ENCODE measurements around the gene NADK2. TPM values are rescaled to one million over a fixed set of nuclear protein-coding genes. Genes with fewer than 3 reads are reported as not detected.
"Not testable (repeated sequence)": the region's sequence is repeated elsewhere in the genome, so short reads cannot be mapped to it uniquely, and the experiment has no call there.

Gene NADK2
- total RNA-seq, 2 donors from 2014 or later, result 13.6 to 20.9 TPM

GRCh38 chr5:36215910-36216309 is 25.8 kb downstream of the NADK2 start:
- Mint-ChIP-seq H3K36me3 (ENCODE audit: insufficient read depth in 2 of 2) (peaks cover 2 to 5% of the 10 kb centered on the region in 2 donors), H3K27me3 (ENCODE audit: low read depth) (no peaks in the 10 kb centered on the region), H3K9me3 (no peaks in the 10 kb centered on the region), H3K4me1 (ENCODE audit: low read depth) (no peaks in the 10 kb centered on the region), H3K4me3 (no peak overlapping the region), H3K27ac (no peak overlapping the region)
- ATAC-seq (replicated peaks in 1 of 2) (no peak), DNase-seq (no peak)

- H3K9me3 Mint-ChIP-seq, result no peaks in the 10 kb centered on the region
- H3K27ac Mint-ChIP-seq, result no peak overlapping the region
- no peaks in the 10 kb centered on the region for H3K27me3 Mint-ChIP-seq (ENCODE audit: low read depth)
- H3K4me3 Mint-ChIP-seq, result no peak overlapping the region
- peaks cover 2 to 5% of the 10 kb centered on the region in 2 donors for H3K36me3 Mint-ChIP-seq (ENCODE audit: insufficient read depth in 2 of 2)
- H3K4me1 Mint-ChIP-seq (ENCODE audit: low read depth), result no peaks in the 10 kb centered on the region
- DNase-seq (no peak), ATAC-seq (replicated peaks in 1 of 2) (no peak)
These were observed 27.3 kb downstream of the NADK2 start for GRCh38 chr5:36214436-36214835.

- no peak for DNase-seq
- Mint-ChIP-seq H3K9me3 (no peaks in the 10 kb centered on the region), H3K27ac (no peak overlapping the region), H3K36me3 (ENCODE audit: insufficient read depth in 2 of 2) (peaks cover 6 to 12% of the 10 kb centered on the region in 2 donors), H3K27me3 (ENCODE audit: low read depth) (no peaks in the 10 kb centered on the region), H3K4me3 (no peak overlapping the region), H3K4me1 (ENCODE audit: low read depth) (no peaks in the 10 kb centered on the region)
- ATAC-seq (replicated peaks in 1 of 2), result no peak
These were observed 32.1 kb downstream of the NADK2 start for GRCh38 chr5:36209664-36210063.

- no peak overlapping the region for H3K27ac Mint-ChIP-seq
- H3K27me3 Mint-ChIP-seq (ENCODE audit: low read depth), result no peaks in the 10 kb centered on the region
- peaks cover 6 to 12% of the 10 kb centered on the region in 2 donors for H3K36me3 Mint-ChIP-seq (ENCODE audit: insufficient read depth in 2 of 2)
These were observed 32.9 kb downstream of the NADK2 start for GRCh38 chr5:36208786-36209185.

GRCh38 chr5:36206913-36207312 is 34.8 kb downstream of the NADK2 start:
- H3K27ac Mint-ChIP-seq, result no peak overlapping the region
- H3K36me3 Mint-ChIP-seq (ENCODE audit: insufficient read depth in 2 of 2), result peaks cover 7 to 11% of the 10 kb centered on the region in 2 donors
- no peak for DNase-seq
- ATAC-seq (replicated peaks in 1 of 2), result no peak
- no peak overlapping the region for H3K4me3 Mint-ChIP-seq
- no peaks in the 10 kb centered on the region for H3K4me1 Mint-ChIP-seq (ENCODE audit: low read depth)
- no peaks in the 10 kb centered on the region for H3K27me3 Mint-ChIP-seq (ENCODE audit: low read depth)
- no peaks in the 10 kb centered on the region for H3K9me3 Mint-ChIP-seq

More at GRCh38 chr5:36208786-36209185, 32.9 kb downstream of the NADK2 start:
- Mint-ChIP-seq H3K4me3 (no peak overlapping the region), H3K9me3 (no peaks in the 10 kb centered on the region), H3K4me1 (ENCODE audit: low read depth) (no peaks in the 10 kb centered on the region)
- ATAC-seq (replicated peaks in 1 of 2) (no peak), DNase-seq (no peak)

- Mint-ChIP-seq H3K4me1 (ENCODE audit: low read depth) (no peaks in the 10 kb centered on the region), H3K9me3 (no peaks in the 10 kb centered on the region), H3K36me3 (ENCODE audit: insufficient read depth in 2 of 2) (peaks cover 7 to 11% of the 10 kb centered on the region in 2 donors), H3K27ac (no peak overlapping the region), H3K4me3 (no peak overlapping the region), H3K27me3 (ENCODE audit: low read depth) (no peaks in the 10 kb centered on the region)
- DNase-seq (no peak), ATAC-seq (replicated peaks in 1 of 2) (no peak)
These were observed 36.4 kb downstream of the NADK2 start for GRCh38 chr5:36205329-36205728.

GRCh38 chr5:36202521-36202961 is 39.2 kb downstream of the NADK2 start:
- Mint-ChIP-seq H3K9me3 (no peaks in the 10 kb centered on the region), H3K4me1 (ENCODE audit: low read depth) (no peaks in the 10 kb centered on the region), H3K27me3 (ENCODE audit: low read depth) (no peaks in the 10 kb centered on the region), H3K36me3 (ENCODE audit: insufficient read depth in 2 of 2) (peaks cover 7 to 11% of the 10 kb centered on the region in 2 donors), H3K4me3 (no peak overlapping the region), H3K27ac (no peak overlapping the region)
- no peak for DNase-seq
- no peak for ATAC-seq (replicated peaks in 1 of 2)

- no peaks in the 10 kb centered on the region for H3K9me3 Mint-ChIP-seq
- no peak overlapping the region for H3K4me3 Mint-ChIP-seq
- DNase-seq (no peak), ATAC-seq (replicated peaks in 1 of 2) (no peak)
- H3K27ac Mint-ChIP-seq, result no peak overlapping the region
- no peaks in the 10 kb centered on the region for H3K27me3 Mint-ChIP-seq (ENCODE audit: low read depth)
- H3K4me1 Mint-ChIP-seq (ENCODE audit: low read depth), result no peaks in the 10 kb centered on the region
- H3K36me3 Mint-ChIP-seq (ENCODE audit: insufficient read depth in 2 of 2), result peaks cover 4 to 6% of the 10 kb centered on the region in 2 donors
These were observed 41.2 kb downstream of the NADK2 start for GRCh38 chr5:36200513-36200912.

GRCh38 chr5:36199620-36200019 is 42.1 kb downstream of the NADK2 start:
- Mint-ChIP-seq H3K4me1 (ENCODE audit: low read depth) (no peaks in the 10 kb centered on the region), H3K4me3 (no peak overlapping the region), H3K36me3 (ENCODE audit: insufficient read depth in 2 of 2) (peaks cover 3 to 6% of the 10 kb centered on the region in 2 donors), H3K9me3 (no peaks in the 10 kb centered on the region), H3K27ac (no peak overlapping the region), H3K27me3 (ENCODE audit: low read depth) (no peaks in the 10 kb centered on the region)
- ATAC-seq (replicated peaks in 1 of 2), result no peak
- DNase-seq, result no peak

GRCh38 chr5:36198783-36199182 is 42.9 kb downstream of the NADK2 start:
- not testable (repeated sequence) for H3K4me3 Mint-ChIP-seq; DNase-seq; ATAC-seq (replicated peaks in 1 of 2); H3K36me3 Mint-ChIP-seq (ENCODE audit: insufficient read depth in 2 of 2); H3K4me1 Mint-ChIP-seq (ENCODE audit: low read depth); H3K27ac Mint-ChIP-seq; H3K9me3 Mint-ChIP-seq; H3K27me3 Mint-ChIP-seq (ENCODE audit: low read depth)

GRCh38 chr5:36198281-36198680 is 43.4 kb downstream of the NADK2 start:
- no peaks in the 10 kb centered on the region for H3K4me1 Mint-ChIP-seq (ENCODE audit: low read depth)

GRCh38 chr5:36193746-36194145 is 48.0 kb downstream of the NADK2 start:
- no peak for ATAC-seq (replicated peaks in 1 of 2)
- H3K36me3 Mint-ChIP-seq (ENCODE audit: insufficient read depth in 2 of 2), result peaks cover 5 to 17% of the 10 kb centered on the region in 2 donors
- H3K9me3 Mint-ChIP-seq, result peaks cover 4 to 5% of the 10 kb centered on the region in 2 donors

More at GRCh38 chr5:36198281-36198680, 43.4 kb downstream of the NADK2 start:
- DNase-seq (no peak), ATAC-seq (replicated peaks in 1 of 2) (no peak)
- Mint-ChIP-seq H3K36me3 (ENCODE audit: insufficient read depth in 2 of 2) (peaks cover 1 to 4% of the 10 kb centered on the region in 2 donors), H3K27me3 (ENCODE audit: low read depth) (no peaks in the 10 kb centered on the region), H3K4me3 (no peak overlapping the region), H3K27ac (no peak overlapping the region), H3K9me3 (no peaks in the 10 kb centered on the region)

GRCh38 chr5:36184408-36184807 is 57.3 kb downstream of the NADK2 start:
- not testable (repeated sequence) for DNase-seq; H3K27ac Mint-ChIP-seq; ATAC-seq (replicated peaks in 1 of 2); H3K27me3 Mint-ChIP-seq (ENCODE audit: low read depth); H3K4me3 Mint-ChIP-seq; H3K4me1 Mint-ChIP-seq (ENCODE audit: low read depth)
- Mint-ChIP-seq H3K9me3 (peaks cover 10 to 14% of the 10 kb centered on the region in 2 donors), H3K36me3 (ENCODE audit: insufficient read depth in 2 of 2) (peaks cover 21 to 48% of the 10 kb centered on the region in 2 donors)

More at GRCh38 chr5:36193746-36194145, 48.0 kb downstream of the NADK2 start:
- no peak overlapping the region for H3K27ac Mint-ChIP-seq
- DNase-seq, result no peak
- H3K4me3 Mint-ChIP-seq, result no peak overlapping the region
- no peaks in the 10 kb centered on the region for H3K27me3 Mint-ChIP-seq (ENCODE audit: low read depth)
- H3K4me1 Mint-ChIP-seq (ENCODE audit: low read depth), result no peaks in the 10 kb centered on the region

- DNase-seq, result no peak
- H3K36me3 Mint-ChIP-seq (ENCODE audit: insufficient read depth in 2 of 2), result peaks cover 6 to 34% of the 10 kb centered on the region in 2 donors
- H3K27me3 Mint-ChIP-seq (ENCODE audit: low read depth), result no peaks in the 10 kb centered on the region
- no peak for ATAC-seq (replicated peaks in 1 of 2)
- H3K9me3 Mint-ChIP-seq, result peaks cover 0 to 4% of the 10 kb centered on the region in 2 donors
- no peaks in the 10 kb centered on the region for H3K4me1 Mint-ChIP-seq (ENCODE audit: low read depth)
- no peak overlapping the region for H3K27ac Mint-ChIP-seq
- no peak overlapping the region for H3K4me3 Mint-ChIP-seq
These were observed 60.0 kb downstream of the NADK2 start for GRCh38 chr5:36181774-36182173.
